A673 (cell line): ENCODE data around the gene VOPP1. TPM values are rescaled to one million over a fixed set of nuclear protein-coding genes. Genes with fewer than 3 reads are reported as not detected.

Experiments used
- BruUV-seq: library from RNA; stranded (reverse); fragments of 400-500 nt; replicated peaks from 2 replicates; lab custom pipeline; 2021; lab: Mats Ljungman, UMichigan
- CTCF ChIA-PET: fragments of 300-600 bp; sonication (Branson Sonifier 250); formaldehyde crosslinking; loops from one replicate; lab custom pipeline; 2022; ENCODE audit warnings: antibody characterized with exemption; lab: Charles Lee
- POLR2A ChIA-PET: fragments of 300-600 bp; sonication (Branson Sonifier 250); formaldehyde crosslinking; loops from one replicate; lab custom pipeline; 2022; ENCODE audit warnings: antibody characterized with exemption; ENCODE audit not compliant: low non-redundant PET; lab: Charles Lee
- DNase-seq: peaks from one replicate; pipeline ENCODE4 v3.0.0-alpha.2; 2015; ENCODE audit warnings: low spot score
- H3K27ac ChIP-seq: fragments of 200-600 bp; sonication (generic); 2 replicates; pipeline ENCODE4 v1.5.1; 2016; ENCODE audit warnings: mixed run types, low read depth, mild to moderate bottlenecking, mixed read lengths, antibody characterized with exemption, low read length; ENCODE audit not compliant: poor library complexity, severe bottlenecking
- H3K27me3 ChIP-seq: fragments of 200-600 bp; sonication (generic); replicated peaks from 2 replicates; pipeline ENCODE4 v1.6.1; 2017; ENCODE audit warnings: mixed run types, low read depth, mild to moderate bottlenecking, mixed read lengths, antibody characterized with exemption, low read length; ENCODE audit not compliant: insufficient read depth, poor library complexity
- H3K36me3 ChIP-seq: fragments of 200-600 bp; sonication (generic); 2 replicates; pipeline ENCODE4 v1.6.1; 2016; ENCODE audit warnings: mixed run types, mild to moderate bottlenecking, mixed read lengths, antibody characterized with exemption, low read length; ENCODE audit not compliant: insufficient read depth, poor library complexity, severe bottlenecking
- H3K4me1 ChIP-seq: fragments of 200-600 bp; sonication (generic); 2 replicates; pipeline ENCODE4 v1.6.1; 2017; ENCODE audit warnings: mixed run types, mild to moderate bottlenecking, mixed read lengths, antibody characterized with exemption, low read length; ENCODE audit not compliant: insufficient read depth, poor library complexity, severe bottlenecking
- H3K4me3 ChIP-seq: fragments of 200-600 bp; sonication (generic); 2 replicates; pipeline ENCODE4 v1.5.1; 2016; ENCODE audit warnings: low read depth, mixed run types, mild to moderate bottlenecking, mixed read lengths, low read length; ENCODE audit not compliant: poor library complexity, severe bottlenecking
- H3K9me3 ChIP-seq: fragments of 200-600 bp; sonication (generic); 2 replicates; pipeline ENCODE4 v1.6.1; 2016; ENCODE audit warnings: mixed run types, low read depth, mild to moderate bottlenecking, mixed read lengths, antibody characterized with exemption, low read length; ENCODE audit not compliant: poor library complexity, severe bottlenecking
- CTCF ChIP-seq: fragments of 300-800, 200-600 bp; sonication (generic); conservative IDR thresholded peaks from 2 replicates; pipeline ENCODE4 v1.5.1; 2017; ENCODE audit warnings: low read depth, mild to moderate bottlenecking, antibody characterized with exemption, low read length, moderate library complexity, mixed read lengths
- EZH2 ChIP-seq: fragments of 200-600 bp; sonication (generic); IDR thresholded peaks from 2 replicates; pipeline ENCODE4 v1.6.1; 2017; ENCODE audit warnings: borderline replicate concordance, low read depth, mild to moderate bottlenecking, mixed read lengths, antibody characterized with exemption, low read length; ENCODE audit not compliant: poor library complexity, severe bottlenecking
- intact Hi-C: fragments of 100-400 bp; cut with micrococcal nuclease; formaldehyde crosslinking; loops from one replicate; pipeline ENCODE4 v1.10.0; 2022; ENCODE audit not compliant: unreplicated experiment
- total RNA-seq: library from RNA; stranded (reverse); gene quantifications from 2 replicates; pipeline ENCODE4 v1.2.3, GENCODE V29; 2021

Gene VOPP1
- total RNA-seq, 1 experiment from 2014 or later = 49.6 TPM

- no peaks in the 10 kb centered on the region for H3K4me1 ChIP-seq
- TF ChIP-seq CTCF (no peak), EZH2 (no peak)
- no peak for DNase-seq
- H3K36me3 ChIP-seq = no peaks in the 10 kb centered on the region
- H3K27ac ChIP-seq = no peak overlapping the region
- no peak overlapping the region for H3K4me3 ChIP-seq
- no peaks in the 10 kb centered on the region for H3K27me3 ChIP-seq
- BruUV-seq = no TSS peak
- POLR2A ChIA-PET = no interaction called here
- H3K9me3 ChIP-seq = no peaks in the 10 kb centered on the region
- intact Hi-C loops = no loop called here
- CTCF ChIA-PET = no interaction called here
Measured at GRCh38 chr7:55452971-55453370, 119.3 kb downstream of the VOPP1 start.

- Histone ChIP-seq H3K36me3 (no peaks in the 10 kb centered on the region), H3K27ac (no peak overlapping the region), H3K27me3 (no peaks in the 10 kb centered on the region), H3K4me3 (no peak overlapping the region), H3K4me1 (no peaks in the 10 kb centered on the region), H3K9me3 (no peaks in the 10 kb centered on the region)
- CTCF ChIA-PET = no interaction called here
- DNase-seq = no peak
- BruUV-seq = no TSS peak
- POLR2A ChIA-PET = no interaction called here
- intact Hi-C loops = no loop called here
- no peak for TF ChIP-seq EZH2
- no peak for TF ChIP-seq CTCF
Measured at GRCh38 chr7:55449992-55450535, 122.2 kb downstream of the VOPP1 start.

GRCh38 chr7:55449205-55449991, 122.9 kb downstream of the VOPP1 start:
- H3K27ac ChIP-seq = no peak overlapping the region
- no peaks in the 10 kb centered on the region for H3K4me1 ChIP-seq
- no peak for DNase-seq
- no peaks in the 10 kb centered on the region for H3K9me3 ChIP-seq
- POLR2A ChIA-PET = no interaction called here
- BruUV-seq = no TSS peak
- TF ChIP-seq EZH2 (no peak), CTCF (no peak)
- CTCF ChIA-PET = no interaction called here
- H3K36me3 ChIP-seq = no peaks in the 10 kb centered on the region
- H3K27me3 ChIP-seq = no peaks in the 10 kb centered on the region
- intact Hi-C loops = no loop called here
- no peak overlapping the region for H3K4me3 ChIP-seq
